Activated CD4-positive, alpha-beta T cell treated with anti-CD3 and anti-CD28 coated beads for 36 hours (primary cell): ENCODE measurements around the gene SNX9. TPM values are rescaled to one million over a fixed set of nuclear protein-coding genes. Genes with fewer than 3 reads are reported as not detected.

Experiments
- ATAC-seq: fragments of 200-7000 bp; cut with Tn5 transposase; one replicate; pipeline ENCODE4 v1.10.0; 2021; ENCODE audit warnings: mild to moderate bottlenecking, moderate library complexity
- CTCF ChIA-PET: fragments of 350-600 bp; sonication (Branson Sonifier 250); formaldehyde crosslinking; loops from one replicate; lab custom pipeline; 2021; ENCODE audit warnings: antibody characterized with exemption; lab: Charles Lee
- POLR2A ChIA-PET: fragments of 350-600 bp; sonication (Branson Sonifier 250); formaldehyde crosslinking; loops from one replicate; lab custom pipeline; 2021; ENCODE audit warnings: antibody characterized with exemption, inconsistent platforms; lab: Charles Lee
- DNase-seq: peaks from one replicate; pipeline ENCODE4 v3.0.0-alpha.2; 2020
- H3K27ac Mint-ChIP-seq: one replicate; pipeline ENCODE4 v1.8.0; 2021; ENCODE audit warnings: mixed read lengths
- H3K27me3 Mint-ChIP-seq: one replicate; pipeline ENCODE4 v1.8.0; 2021; ENCODE audit warnings: mixed read lengths
- H3K36me3 Mint-ChIP-seq: one replicate; pipeline ENCODE4 v1.8.0; 2021; ENCODE audit warnings: low read depth, mixed read lengths
- H3K4me1 Mint-ChIP-seq: one replicate; pipeline ENCODE4 v1.8.0; 2021; ENCODE audit warnings: mixed read lengths
- H3K4me3 Mint-ChIP-seq: one replicate; pipeline ENCODE4 v1.8.0; 2021; ENCODE audit warnings: mild to moderate bottlenecking, moderate library complexity, mixed read lengths
- H3K9me3 Mint-ChIP-seq: one replicate; pipeline ENCODE4 v1.8.0; 2021; ENCODE audit warnings: low read depth, mixed read lengths
- intact Hi-C, 2 experiments: fragments of 100-400 bp; cut with DNase I in 1 of 2; cut with micrococcal nuclease in 1 of 2; formaldehyde crosslinking; loops; one replicate each; pipeline versions ENCODE4 v1.14.2 to v1.15.1; 2022 to 2024; cut with DNase I, micrococcal nuclease
- total RNA-seq, 2 experiments: library from RNA; stranded (reverse); gene quantifications; one replicate each; pipeline ENCODE4 v1.2.3, GENCODE V29; 2021

Gene SNX9
- total RNA-seq, 2 experiments from 2014 or later: 39.4 to 43.3 TPM

DNA sequence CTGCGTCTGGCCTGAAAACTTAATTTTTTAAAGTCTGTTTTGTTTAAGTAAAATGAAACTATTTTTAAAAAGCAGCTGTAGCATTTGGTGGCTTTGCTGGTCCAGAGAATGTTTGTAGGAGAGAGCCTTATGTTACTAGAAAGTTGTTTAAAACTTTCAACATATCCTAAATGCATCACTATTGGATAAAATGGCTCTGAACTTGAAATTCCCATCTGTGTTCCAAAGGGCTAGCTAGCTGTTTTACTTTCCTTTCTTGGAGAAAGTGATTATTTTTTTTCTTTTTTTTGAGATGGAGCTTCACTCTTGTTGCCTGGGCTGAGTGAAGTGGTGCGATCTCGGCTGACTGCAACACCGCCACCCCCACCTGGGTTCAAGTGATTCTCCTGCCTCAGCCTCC lies 161.1 kb downstream of the SNX9 start:
- intact Hi-C loops: loop anchor here (5.0 kb wide), 5 partner anchors 63 to 668 kb away; partner anchors contain the start of gene SYTL3 (in 1 of the 2)
- H3K27ac Mint-ChIP-seq: peak overlapping the region; percentile 55

DNA sequence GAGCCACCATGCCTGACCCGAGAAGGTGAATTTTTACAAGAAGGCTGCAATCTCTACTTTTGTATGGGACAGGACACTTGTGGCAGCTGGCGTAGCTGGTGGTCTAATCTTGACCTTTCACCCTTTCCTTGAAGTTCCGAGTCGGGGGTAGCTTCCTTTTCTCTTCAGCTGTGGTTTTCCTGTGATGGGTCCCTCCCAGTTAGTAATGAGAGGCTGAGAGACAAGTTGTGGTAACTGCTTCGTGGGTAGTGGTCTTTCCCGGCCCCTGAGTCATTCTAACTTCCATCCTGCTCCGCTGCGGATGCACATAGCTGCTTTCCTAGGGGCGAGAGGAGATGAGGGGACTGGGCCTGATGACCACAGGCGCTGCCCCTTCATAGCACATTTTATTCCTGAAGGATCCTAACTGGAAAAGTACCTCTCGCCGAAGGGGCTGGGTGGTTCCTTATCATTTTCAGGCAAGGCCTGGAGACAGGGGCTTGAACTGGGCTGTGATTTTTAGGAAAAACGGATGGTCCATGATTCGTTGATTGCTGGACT lies 161.7 kb downstream of the SNX9 start:
- intact Hi-C loops: loop anchor here (5.0 kb wide), 5 partner anchors 63 to 668 kb away; partner anchors contain the start of gene SYTL3 (in 1 of the 2)
- no peak for ATAC-seq
- H3K27ac Mint-ChIP-seq: peak overlapping the region; percentile 31
- peaks cover 54% of the 10 kb centered on the region for H3K4me1 Mint-ChIP-seq
- peaks cover 3% of the 10 kb centered on the region for H3K36me3 Mint-ChIP-seq
- ChIA-PET CTCF (interaction anchor here (1.5 to 2.1 kb wide), 2 partner anchors 42 to 87 kb away, joined by 6 to 10 read pairs; no protein-coding TSS in a partner anchor), POLR2A (interaction anchor here (2.3 kb wide), 1 partner anchor 41 kb away, joined by 10 read pairs; no protein-coding TSS in a partner anchor)
- peak; percentile 43 for DNase-seq
- H3K9me3 Mint-ChIP-seq: no peaks in the 10 kb centered on the region
- peak overlapping the region; percentile 91 for H3K4me3 Mint-ChIP-seq
- peaks cover 1% of the 10 kb centered on the region for H3K27me3 Mint-ChIP-seq

More for the DNA sequence above, 161.1 kb downstream of the SNX9 start:
- ATAC-seq (no peak), DNase-seq (no peak)
- Mint-ChIP-seq H3K4me3 (peak overlapping the region; percentile 91), H3K27me3 (peaks cover 1% of the 10 kb centered on the region), H3K9me3 (no peaks in the 10 kb centered on the region), H3K36me3 (peaks cover 3% of the 10 kb centered on the region), H3K4me1 (peaks cover 52% of the 10 kb centered on the region)
- ChIA-PET POLR2A (interaction anchor here (2.3 kb wide), 1 partner anchor 42 kb away, joined by 10 read pairs; no protein-coding TSS in a partner anchor), CTCF (interaction anchor here (0.6 to 2.1 kb wide), 4 partner anchors 11 to 94 kb away, joined by 3 to 10 read pairs (median 5); no protein-coding TSS in a partner anchor)

DNA sequence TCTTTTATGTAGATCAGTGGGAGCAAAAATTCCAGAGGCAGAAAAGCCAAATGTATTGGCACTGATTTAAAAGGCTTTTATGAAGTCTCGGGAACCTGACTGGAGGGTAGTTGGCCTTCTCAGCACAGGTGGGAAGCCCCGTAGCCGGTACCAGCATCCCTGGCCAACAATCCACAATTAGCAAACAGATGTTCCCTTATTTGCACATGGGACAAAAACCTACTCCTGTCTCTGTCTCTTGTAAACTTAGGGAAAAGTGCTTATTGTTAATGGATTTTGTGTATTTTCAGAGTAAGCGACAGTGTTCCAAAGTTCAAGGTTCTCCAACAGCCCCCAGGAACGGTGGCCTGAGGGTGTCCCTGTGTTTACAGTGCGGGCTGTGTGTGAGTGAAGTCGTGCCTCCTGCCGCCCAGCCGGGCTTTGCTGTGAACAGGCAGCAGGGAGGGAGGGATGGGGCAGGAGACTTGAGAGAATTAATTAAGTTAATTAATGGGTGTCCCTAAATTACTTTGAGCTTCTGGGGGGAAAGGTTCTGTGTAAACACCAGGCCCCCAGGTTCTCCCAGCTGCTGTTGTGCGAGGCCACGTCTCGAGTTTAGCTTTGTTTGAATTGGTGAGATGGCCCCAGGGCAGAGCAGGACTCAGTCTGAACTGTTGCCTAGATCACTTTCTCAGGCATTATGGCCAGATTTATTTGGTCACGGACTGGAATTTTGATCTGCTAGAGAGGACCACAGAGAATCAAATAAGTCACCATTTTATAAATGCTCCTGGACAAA lies 162.5 kb downstream of the SNX9 start:
- no peaks in the 10 kb centered on the region for H3K27me3 Mint-ChIP-seq
- intact Hi-C loops: no loop called here
- H3K9me3 Mint-ChIP-seq: no peaks in the 10 kb centered on the region
- CTCF ChIA-PET: no interaction called here
- H3K36me3 Mint-ChIP-seq: peaks cover 3% of the 10 kb centered on the region
- H3K4me3 Mint-ChIP-seq: no peak overlapping the region
- POLR2A ChIA-PET: no interaction called here
- H3K27ac Mint-ChIP-seq: no peak overlapping the region
- ATAC-seq (no peak), DNase-seq (no peak)
- H3K4me1 Mint-ChIP-seq: peaks cover 54% of the 10 kb centered on the region

DNA sequence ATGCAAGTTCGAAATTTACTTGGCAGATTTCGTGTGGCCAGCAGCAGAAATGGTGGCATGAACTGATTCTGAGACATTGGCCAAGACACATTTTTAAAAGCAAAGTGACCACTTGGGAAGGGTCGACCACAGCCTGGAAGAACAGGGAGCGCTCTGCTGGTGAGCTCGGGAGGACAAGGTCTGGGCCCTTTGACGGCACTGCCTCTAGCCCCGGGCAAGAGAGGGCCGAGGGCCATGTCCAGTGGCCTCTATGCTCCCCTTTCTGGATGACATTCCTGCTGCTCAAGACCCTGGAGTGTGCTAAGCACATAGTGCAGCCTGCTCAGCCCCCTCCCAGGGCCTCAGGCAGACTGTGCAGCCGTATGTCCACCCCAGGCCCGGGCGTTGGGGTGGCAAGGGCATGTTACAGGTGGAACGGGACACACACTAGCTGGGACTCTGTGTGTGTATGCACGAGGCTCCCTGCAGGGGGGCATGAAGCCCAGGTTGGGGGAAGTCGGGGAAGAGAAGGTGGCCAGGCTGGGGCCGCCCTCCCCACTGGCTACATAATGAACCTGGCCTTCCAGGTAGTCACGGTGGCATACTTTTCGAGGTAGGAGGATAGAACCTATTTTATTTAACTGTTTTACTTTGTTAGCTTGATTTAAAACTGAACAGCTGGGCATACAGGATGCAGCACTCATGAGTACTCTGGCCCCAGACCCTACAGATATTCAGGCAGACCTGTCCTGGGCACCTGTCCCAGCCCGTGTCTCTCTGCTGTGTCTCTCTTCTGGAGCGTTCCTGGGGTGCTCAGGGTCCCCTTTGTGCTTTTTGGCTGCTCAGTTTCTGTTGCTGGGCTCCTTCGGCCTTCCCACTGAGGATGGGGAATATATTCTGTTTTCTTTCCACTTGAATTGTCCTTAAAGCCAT lies 165.0 kb downstream of the SNX9 start:
- H3K27me3 Mint-ChIP-seq: no peaks in the 10 kb centered on the region
- no peak overlapping the region for H3K4me3 Mint-ChIP-seq
- H3K36me3 Mint-ChIP-seq: peaks cover 2% of the 10 kb centered on the region
- H3K4me1 Mint-ChIP-seq: peaks cover 60% of the 10 kb centered on the region
- intact Hi-C loops: no loop called here
- no peak overlapping the region for H3K27ac Mint-ChIP-seq
- no peak for ATAC-seq
- CTCF ChIA-PET: interaction anchor here (0.9 kb wide), 1 partner anchor 38 kb away, joined by 3 read pairs; no protein-coding TSS in a partner anchor
- no peaks in the 10 kb centered on the region for H3K9me3 Mint-ChIP-seq
- POLR2A ChIA-PET: no interaction called here
- DNase-seq: no peak

DNA sequence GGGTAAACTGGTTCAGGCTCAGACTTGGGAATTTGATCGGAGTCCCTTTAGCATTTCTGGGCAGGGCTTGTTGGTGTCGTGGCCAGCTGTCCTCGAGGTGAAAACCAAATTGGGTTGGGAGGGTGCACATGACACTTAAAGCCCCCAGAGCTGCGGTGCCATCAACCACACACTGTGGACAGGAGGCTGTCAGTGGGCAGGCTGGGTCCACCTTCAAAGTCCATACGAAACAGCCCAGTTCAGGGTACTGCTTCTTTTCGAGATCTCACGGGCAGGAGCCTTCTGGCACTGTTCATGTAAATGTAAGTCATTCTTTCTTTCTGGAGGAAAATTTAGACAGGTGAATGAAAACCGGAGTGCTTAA lies 165.6 kb downstream of the SNX9 start:
- no peak overlapping the region for H3K27ac Mint-ChIP-seq
- CTCF ChIA-PET: interaction anchor here (0.9 to 1.1 kb wide), 2 partner anchors 8 to 37 kb away, joined by 3 read pairs; no protein-coding TSS in a partner anchor
- ATAC-seq: no peak
- H3K9me3 Mint-ChIP-seq: no peaks in the 10 kb centered on the region
- no peak for DNase-seq
- POLR2A ChIA-PET: no interaction called here
- intact Hi-C loops: no loop called here
- H3K4me1 Mint-ChIP-seq: peaks cover 59% of the 10 kb centered on the region
- H3K4me3 Mint-ChIP-seq: no peak overlapping the region
- no peaks in the 10 kb centered on the region for H3K36me3 Mint-ChIP-seq
- no peaks in the 10 kb centered on the region for H3K27me3 Mint-ChIP-seq

GRCh38 chr6:157989541-157990289 lies 166.7 kb downstream of the SNX9 start:
- H3K4me3 Mint-ChIP-seq: peak overlapping the region; percentile 58
- no peaks in the 10 kb centered on the region for H3K9me3 Mint-ChIP-seq
- intact Hi-C loops: no loop called here
- ChIA-PET CTCF (interaction anchor here (0.5 to 1.6 kb wide), 8 partner anchors 9 to 87 kb away, joined by 3 to 6 read pairs (median 3); no protein-coding TSS in a partner anchor), POLR2A (interaction anchor here (0.8 to 1.0 kb wide), 3 partner anchors 11 to 67 kb away, joined by 3 to 7 read pairs (median 4); no protein-coding TSS in a partner anchor)
- H3K27me3 Mint-ChIP-seq: no peaks in the 10 kb centered on the region
- no peaks in the 10 kb centered on the region for H3K36me3 Mint-ChIP-seq
- DNase-seq: peak; percentile 59
- ATAC-seq: peak; percentile 62
- peaks cover 57% of the 10 kb centered on the region for H3K4me1 Mint-ChIP-seq
- peak overlapping the region; percentile 77 for H3K27ac Mint-ChIP-seq

GRCh38 chr6:157990321-157991066 lies 167.4 kb downstream of the SNX9 start:
- H3K36me3 Mint-ChIP-seq: peaks cover 2% of the 10 kb centered on the region
- intact Hi-C loops: no loop called here
- H3K9me3 Mint-ChIP-seq: no peaks in the 10 kb centered on the region
- peak overlapping the region; percentile 58 for H3K4me3 Mint-ChIP-seq
- DNase-seq (peak; percentile 68), ATAC-seq (peak; percentile 83)
- CTCF ChIA-PET: interaction anchor here (0.5 to 1.6 kb wide), 10 partner anchors 10 to 87 kb away, joined by 3 to 6 read pairs (median 3); no protein-coding TSS in a partner anchor
- H3K4me1 Mint-ChIP-seq: peaks cover 53% of the 10 kb centered on the region
- POLR2A ChIA-PET: interaction anchor here (0.8 to 1.0 kb wide), 3 partner anchors 11 to 67 kb away, joined by 3 to 7 read pairs (median 4); no protein-coding TSS in a partner anchor
- no peaks in the 10 kb centered on the region for H3K27me3 Mint-ChIP-seq
- peak overlapping the region; percentile 77 for H3K27ac Mint-ChIP-seq

GRCh38 chr6:157991067-157991432 lies 168.0 kb downstream of the SNX9 start:
- Mint-ChIP-seq H3K4me3 (no peak overlapping the region), H3K9me3 (no peaks in the 10 kb centered on the region), H3K27me3 (no peaks in the 10 kb centered on the region), H3K4me1 (peaks cover 54% of the 10 kb centered on the region), H3K27ac (peak overlapping the region; percentile 77), H3K36me3 (peaks cover 2% of the 10 kb centered on the region)
- intact Hi-C loops: no loop called here
- ChIA-PET POLR2A (no interaction called here), CTCF (interaction anchor here (1.0 to 1.4 kb wide), 3 partner anchors 17 to 81 kb away, joined by 3 to 5 read pairs (median 3); no protein-coding TSS in a partner anchor)
- no peak for DNase-seq
- no peak for ATAC-seq

DNA sequence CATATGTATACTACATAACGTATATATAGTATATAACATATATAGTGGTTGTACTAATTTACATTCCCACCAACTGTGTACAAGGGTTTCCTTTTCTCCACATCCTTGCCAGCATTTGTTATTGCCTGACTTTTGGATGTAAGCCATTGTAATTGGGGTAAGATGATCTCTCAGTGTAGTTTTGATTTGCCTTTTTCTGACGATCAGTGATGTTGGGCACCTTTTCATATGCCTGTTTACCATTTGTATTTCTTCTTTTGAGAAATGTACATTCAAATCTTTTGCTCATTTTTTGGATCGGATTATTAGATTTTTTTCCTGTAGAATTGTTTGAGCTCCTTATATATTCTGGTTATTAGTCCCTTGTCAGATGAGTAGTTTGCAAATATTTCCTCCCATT lies 170.0 kb downstream of the SNX9 start:
- ATAC-seq (no peak), DNase-seq (no peak)
- intact Hi-C loops: no loop called here
- H3K36me3 Mint-ChIP-seq: peaks cover 2% of the 10 kb centered on the region
- H3K27ac Mint-ChIP-seq: no peak overlapping the region
- POLR2A ChIA-PET: interaction anchor here (0.6 kb wide), 1 partner anchor 902 kb away, joined by 4 read pairs; no protein-coding TSS in a partner anchor
- H3K4me3 Mint-ChIP-seq: no peak overlapping the region
- no peaks in the 10 kb centered on the region for H3K9me3 Mint-ChIP-seq
- H3K4me1 Mint-ChIP-seq: peaks cover 60% of the 10 kb centered on the region
- CTCF ChIA-PET: interaction anchor here (1.5 to 1.6 kb wide), 2 partner anchors 33 to 80 kb away, joined by 3 to 5 read pairs; no protein-coding TSS in a partner anchor
- H3K27me3 Mint-ChIP-seq: no peaks in the 10 kb centered on the region
